ENCODE results near the gene UQCRFS1.

- peak in 4 of 11 experiments; percentile 12 to 38 (median 24) for TF ChIP-seq CTCF (IDR thresholded peaks at IDR 0.05 in 8 of 11, conservative IDR thresholded peaks at IDR 0.05 in 3 of 11)
- no peak for TF ChIP-seq POLR2AphosphoS5 (IDR thresholded peaks at IDR 0.05)
- TF ChIP-seq POLR2A (IDR thresholded peaks at IDR 0.05), result no peak
Observed at GRCh38 chr19:29260477-29261317, 47.7 kb upstream of the UQCRFS1 start.
